Effector memory CD4-positive, alpha-beta T cell (primary cell): ENCODE data around the gene PTGDS.

Source experiments
- DNase-seq, 3 donors: peaks; one replicate each; pipeline ENCODE4 v3.0.0-alpha.2; 2020
- H3K27ac ChIP-seq: 2 replicates; pipeline ENCODE4 v1.7.0; 2013; ENCODE audit warnings: mild to moderate bottlenecking, low read length, moderate library complexity; ENCODE audit not compliant: insufficient read depth, poor library complexity, severe bottlenecking
- H3K27me3 ChIP-seq: replicated peaks from 2 replicates; pipeline ENCODE4 v1.7.0; 2013; ENCODE audit warnings: mild to moderate bottlenecking, low read length; ENCODE audit not compliant: insufficient read depth, control insufficient read depth, poor library complexity, severe bottlenecking
- H3K36me3 ChIP-seq: 2 replicates; pipeline ENCODE4 v1.7.0; 2013; ENCODE audit warnings: mild to moderate bottlenecking, low read length, moderate library complexity; ENCODE audit not compliant: control insufficient read depth, insufficient read depth
- H3K4me1 ChIP-seq: 2 replicates; pipeline ENCODE4 v1.7.0; 2013; ENCODE audit warnings: low read length, mild to moderate bottlenecking; ENCODE audit not compliant: control insufficient read depth, insufficient read depth, poor library complexity, severe bottlenecking
- H3K4me3 ChIP-seq: 2 replicates; pipeline ENCODE4 v1.7.0; 2013; ENCODE audit warnings: low read length, low read depth, mild to moderate bottlenecking; ENCODE audit not compliant: insufficient read depth, poor library complexity, severe bottlenecking
- H3K9me3 ChIP-seq: 2 replicates; pipeline ENCODE4 v1.7.0; 2013; ENCODE audit warnings: mild to moderate bottlenecking, low read length, moderate library complexity; ENCODE audit not compliant: control insufficient read depth

PTGDS gene

DNA sequence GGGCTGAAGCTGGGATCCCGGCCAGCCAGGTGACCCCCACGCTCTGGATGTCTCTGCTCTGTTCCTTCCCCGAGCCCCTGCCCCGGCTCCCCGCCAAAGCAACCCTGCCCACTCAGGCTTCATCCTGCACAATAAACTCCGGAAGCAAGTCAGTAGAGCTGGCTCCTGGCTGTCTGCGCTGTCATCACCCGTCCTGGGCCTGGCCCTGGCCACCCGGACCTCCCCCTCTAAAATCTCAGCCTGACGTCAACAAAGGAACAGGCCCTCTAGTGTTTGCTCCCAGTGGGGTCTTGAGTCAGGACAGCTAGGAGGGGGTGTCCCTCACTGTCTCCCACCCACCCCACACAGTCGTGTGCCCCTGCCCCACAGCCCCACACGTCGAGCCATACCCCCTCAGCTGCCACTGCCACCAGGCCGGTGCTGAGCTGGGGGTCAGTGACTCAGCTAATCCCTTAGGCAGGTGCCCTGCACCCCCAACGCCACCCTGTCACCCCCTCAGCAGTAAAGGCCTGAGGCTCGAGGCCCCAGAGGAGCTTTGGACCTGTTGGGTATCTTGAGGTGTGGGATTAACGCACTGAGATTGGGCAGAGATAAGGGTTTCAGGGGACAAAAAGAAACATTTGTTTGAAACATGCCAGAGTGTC, 4.4 kb downstream of the PTGDS start:
- Histone ChIP-seq H3K36me3 (no peaks in the 10 kb centered on the region), H3K27ac (no peak overlapping the region), H3K27me3 (peaks cover 20% of the 10 kb centered on the region), H3K9me3 (no peaks in the 10 kb centered on the region), H3K4me3 (no peak overlapping the region), H3K4me1 (peaks cover 15% of the 10 kb centered on the region)
- DNase-seq = no peak

DNA sequence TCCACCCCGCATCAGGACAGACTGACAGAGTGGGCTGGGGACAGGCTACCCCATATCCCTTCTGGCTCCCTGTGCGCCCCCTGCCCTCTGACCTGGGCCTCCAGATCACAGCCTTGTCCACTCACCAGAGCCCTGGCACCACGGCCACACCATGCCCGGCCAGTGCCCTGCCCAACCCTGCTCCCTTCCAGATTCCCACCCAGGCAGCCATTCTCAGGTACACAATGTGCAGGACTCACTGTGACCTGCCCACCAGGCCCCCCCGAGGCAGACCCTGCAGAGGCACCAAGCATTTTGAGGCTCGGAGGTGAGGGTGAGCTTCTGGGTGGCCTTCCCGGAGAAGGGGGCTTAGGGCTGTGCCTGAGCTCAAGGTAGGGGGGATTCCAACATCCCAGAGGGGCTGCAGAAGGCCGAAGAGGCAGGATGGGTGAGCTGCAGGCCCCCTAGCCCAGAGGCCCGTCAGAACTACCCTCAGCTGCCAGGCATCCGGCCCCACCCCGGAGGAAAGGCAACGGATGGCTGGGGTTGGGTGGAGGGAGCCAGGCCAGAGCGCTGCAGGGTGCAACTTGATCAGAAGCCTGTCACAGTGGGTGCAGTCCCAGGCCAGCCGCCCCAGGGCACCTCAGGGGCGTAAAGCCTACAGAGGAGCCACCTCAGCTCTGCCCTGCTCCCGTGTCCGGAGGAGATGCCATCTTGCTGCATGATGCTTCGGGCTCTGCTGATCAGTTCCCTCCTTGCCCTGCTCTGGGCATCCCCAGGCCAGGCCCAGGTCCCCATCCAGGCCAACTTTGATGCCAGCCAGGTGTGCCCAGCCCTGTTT, 5.1 kb downstream of the PTGDS start, which contains the start of gene LCNL1:
Gene LCNL1, plus strand, starts transcription at position 762 of the 820 bp plus-strand sequence. CDS start 594 bp downstream, outside the sequence.
- peaks cover 11% of the 10 kb centered on the region for H3K4me1 ChIP-seq
- no peaks in the 10 kb centered on the region for H3K36me3 ChIP-seq
- H3K27me3 ChIP-seq = peaks cover 20% of the 10 kb centered on the region
- H3K27ac ChIP-seq = no peak within 1 kb of the TSS
- H3K9me3 ChIP-seq = no peaks in the 10 kb centered on the region
- no peak for DNase-seq
- no peak within 1 kb of the TSS for H3K4me3 ChIP-seq

DNA sequence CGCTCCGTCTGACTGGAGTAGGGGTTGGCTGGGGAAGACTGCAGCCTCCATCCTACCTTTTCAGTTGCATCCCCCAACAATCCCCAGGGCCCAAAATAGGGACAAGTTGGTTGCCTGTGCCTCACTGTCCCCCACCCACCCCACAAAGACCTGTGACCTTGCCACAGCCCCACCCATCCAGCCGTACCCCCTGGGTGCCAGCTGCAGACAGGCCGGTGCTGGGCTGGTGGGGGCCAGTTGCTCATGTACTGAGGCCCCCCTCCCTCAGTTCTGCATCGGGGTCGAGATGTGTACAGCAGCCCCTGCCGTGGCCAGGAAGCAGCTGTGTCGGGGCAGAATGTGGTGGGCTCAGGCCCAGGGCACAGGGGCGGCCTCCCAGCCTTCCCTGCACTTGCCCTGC, 5.9 kb downstream of the PTGDS start:
- peaks cover 20% of the 10 kb centered on the region for H3K27me3 ChIP-seq
- no peaks in the 10 kb centered on the region for H3K36me3 ChIP-seq
- H3K4me1 ChIP-seq = peaks cover 7% of the 10 kb centered on the region
- DNase-seq = no peak
- H3K4me3 ChIP-seq = no peak overlapping the region
- no peaks in the 10 kb centered on the region for H3K9me3 ChIP-seq
- H3K27ac ChIP-seq = no peak overlapping the region

DNA sequence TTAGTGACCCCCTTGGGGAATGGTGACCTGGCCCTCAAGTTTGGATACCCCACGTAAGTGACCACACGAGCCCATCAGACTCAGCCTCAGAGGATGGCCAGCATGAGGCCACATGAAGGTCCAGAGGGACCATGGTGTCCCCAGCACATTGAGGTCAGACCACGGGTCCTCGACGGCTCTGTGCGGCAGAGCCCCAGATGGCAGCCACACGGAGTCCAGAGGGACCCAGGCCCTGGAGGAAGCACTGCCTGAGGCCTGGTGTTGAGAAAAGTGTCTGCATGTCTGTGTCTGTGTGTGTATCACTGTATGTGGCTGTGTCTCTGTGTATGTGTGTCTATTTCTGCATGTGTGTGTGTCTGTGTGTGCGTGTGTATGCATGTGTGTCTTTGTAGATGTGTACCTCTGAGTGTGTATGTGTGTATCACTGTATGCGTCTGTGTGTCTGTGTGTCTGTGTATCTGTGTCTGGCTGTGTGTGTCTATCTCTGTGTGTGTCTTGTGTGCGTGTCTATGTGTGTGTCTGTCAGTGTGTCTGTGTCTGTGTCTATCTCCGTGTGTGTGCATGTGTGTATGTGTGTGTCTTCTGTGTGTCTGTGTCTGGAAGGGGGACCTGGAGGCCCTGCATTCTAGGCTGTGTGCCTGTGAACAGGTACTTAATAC, 6.5 kb downstream of the PTGDS start:
- no peak overlapping the region for H3K27ac ChIP-seq
- H3K4me3 ChIP-seq = no peak overlapping the region
- H3K27me3 ChIP-seq = peaks cover 20% of the 10 kb centered on the region
- no peaks in the 10 kb centered on the region for H3K9me3 ChIP-seq
- DNase-seq = no peak
- peaks cover 7% of the 10 kb centered on the region for H3K4me1 ChIP-seq
- H3K36me3 ChIP-seq = no peaks in the 10 kb centered on the region

DNA sequence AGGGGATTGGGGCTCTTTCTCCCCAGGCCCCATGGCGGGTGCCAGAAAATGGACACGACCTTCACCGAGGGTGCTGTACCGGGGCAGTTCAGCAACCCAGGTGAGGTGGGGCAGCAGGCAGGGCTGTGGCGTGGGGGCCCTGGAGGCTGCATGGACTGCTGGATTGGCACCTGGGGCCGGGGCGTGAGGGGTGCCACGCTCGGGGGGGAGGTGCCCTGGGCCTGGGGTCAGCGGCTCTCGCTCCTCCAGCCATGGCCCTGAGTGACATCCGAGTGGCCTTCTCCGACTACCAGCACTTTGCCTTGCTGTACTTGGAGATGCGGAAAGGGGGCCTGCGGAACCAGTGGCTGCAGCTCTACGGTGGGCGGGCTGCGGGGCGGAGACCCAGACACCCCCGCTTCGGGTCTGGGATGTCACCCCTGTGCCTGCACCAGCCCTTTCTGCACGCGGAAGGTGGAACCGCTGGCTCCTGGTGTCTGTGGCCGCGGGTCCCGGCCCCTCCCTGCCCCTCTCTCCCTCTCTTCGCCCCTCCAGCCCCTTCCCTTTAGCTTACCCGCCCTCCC, 7.2 kb downstream of the PTGDS start:
- Histone ChIP-seq H3K36me3 (no peaks in the 10 kb centered on the region), H3K4me1 (peaks cover 7% of the 10 kb centered on the region), H3K4me3 (no peak overlapping the region), H3K27ac (no peak overlapping the region), H3K9me3 (no peaks in the 10 kb centered on the region), H3K27me3 (peaks cover 20% of the 10 kb centered on the region)
- no peak for DNase-seq

DNA sequence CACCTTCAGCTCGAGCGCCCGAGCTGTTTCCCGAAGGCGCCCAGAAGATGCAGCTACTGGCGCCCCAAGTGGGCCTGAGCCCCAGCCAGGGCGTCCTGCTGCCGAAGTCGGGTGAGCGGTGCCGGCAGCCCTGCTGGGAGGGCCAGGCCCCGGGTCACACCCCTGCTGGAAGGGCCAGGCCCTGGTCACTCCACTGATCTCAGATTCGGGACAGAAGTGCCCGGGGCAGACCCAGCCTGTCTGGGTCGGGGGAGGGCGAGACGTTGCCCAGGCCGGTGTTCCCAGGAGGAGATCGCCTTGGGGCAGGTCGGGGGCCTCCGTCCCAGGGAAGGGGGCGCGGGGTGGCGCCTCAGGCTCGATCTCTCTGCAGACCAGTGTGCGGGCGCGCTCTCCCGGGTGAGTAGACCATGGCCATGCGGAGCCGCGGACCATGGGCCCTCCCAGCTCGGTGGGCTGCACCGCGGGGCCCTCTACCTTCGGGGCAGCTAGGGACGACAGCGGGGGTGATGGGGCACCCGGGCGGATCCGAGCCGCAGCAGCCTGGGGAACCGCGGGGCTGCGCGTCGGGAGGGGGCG, 7.8 kb downstream of the PTGDS start:
- no peaks in the 10 kb centered on the region for H3K36me3 ChIP-seq
- no peak overlapping the region for H3K27ac ChIP-seq
- no peaks in the 10 kb centered on the region for H3K9me3 ChIP-seq
- H3K4me1 ChIP-seq = peaks cover 7% of the 10 kb centered on the region
- no peak overlapping the region for H3K4me3 ChIP-seq
- no peak for DNase-seq
- H3K27me3 ChIP-seq = peaks cover 20% of the 10 kb centered on the region

DNA sequence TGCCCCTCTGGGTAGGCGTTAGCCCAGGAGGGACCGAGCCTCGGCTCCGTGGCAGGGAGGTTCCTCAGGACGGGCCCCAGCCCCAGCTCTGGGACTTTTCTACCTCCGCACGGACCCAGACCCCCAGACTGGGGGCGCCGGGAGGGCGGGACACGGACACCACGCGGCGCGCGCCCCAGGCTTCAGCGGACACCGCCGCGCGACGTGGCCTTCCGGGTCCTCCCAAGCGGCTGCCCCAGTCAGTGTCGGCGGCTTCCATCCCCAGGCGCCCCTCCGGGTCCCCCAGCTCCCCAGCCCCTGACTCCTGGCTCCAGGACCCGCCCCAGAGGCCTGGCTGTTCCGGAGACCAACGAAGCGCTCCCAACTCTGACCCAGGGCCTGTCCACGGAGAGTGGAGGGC, 8.5 kb downstream of the PTGDS start:
- no peak for DNase-seq
- Histone ChIP-seq H3K4me3 (no peak overlapping the region), H3K27ac (no peak overlapping the region), H3K4me1 (peaks cover 7% of the 10 kb centered on the region), H3K27me3 (peaks cover 20% of the 10 kb centered on the region), H3K36me3 (no peaks in the 10 kb centered on the region), H3K9me3 (no peaks in the 10 kb centered on the region)

DNA sequence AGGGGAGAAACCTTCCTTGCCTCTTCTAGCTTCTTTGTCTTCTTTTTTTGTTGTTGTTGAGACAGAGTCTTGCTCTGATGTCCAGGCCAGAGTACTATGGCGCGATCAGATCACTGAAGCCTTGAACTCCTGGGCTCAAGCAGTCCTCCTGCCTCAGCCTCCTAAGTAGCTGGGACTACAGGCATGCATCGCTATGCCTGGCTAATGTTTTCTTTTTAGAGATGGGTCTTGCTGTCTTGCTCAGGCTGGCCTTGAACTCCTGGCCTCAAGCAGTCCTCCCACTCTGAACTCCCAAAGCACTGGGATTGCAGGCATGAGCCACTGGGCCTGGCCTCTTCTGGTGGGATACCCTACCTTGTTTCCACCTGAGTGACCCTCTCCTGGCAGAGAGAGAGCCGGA, 11.6 kb downstream of the PTGDS start:
- Histone ChIP-seq H3K36me3 (peaks cover 5% of the 10 kb centered on the region), H3K27me3 (peaks cover 20% of the 10 kb centered on the region), H3K4me3 (no peak overlapping the region), H3K9me3 (no peaks in the 10 kb centered on the region), H3K27ac (no peak overlapping the region), H3K4me1 (peaks cover 21% of the 10 kb centered on the region)
- DNase-seq = no peak

DNA sequence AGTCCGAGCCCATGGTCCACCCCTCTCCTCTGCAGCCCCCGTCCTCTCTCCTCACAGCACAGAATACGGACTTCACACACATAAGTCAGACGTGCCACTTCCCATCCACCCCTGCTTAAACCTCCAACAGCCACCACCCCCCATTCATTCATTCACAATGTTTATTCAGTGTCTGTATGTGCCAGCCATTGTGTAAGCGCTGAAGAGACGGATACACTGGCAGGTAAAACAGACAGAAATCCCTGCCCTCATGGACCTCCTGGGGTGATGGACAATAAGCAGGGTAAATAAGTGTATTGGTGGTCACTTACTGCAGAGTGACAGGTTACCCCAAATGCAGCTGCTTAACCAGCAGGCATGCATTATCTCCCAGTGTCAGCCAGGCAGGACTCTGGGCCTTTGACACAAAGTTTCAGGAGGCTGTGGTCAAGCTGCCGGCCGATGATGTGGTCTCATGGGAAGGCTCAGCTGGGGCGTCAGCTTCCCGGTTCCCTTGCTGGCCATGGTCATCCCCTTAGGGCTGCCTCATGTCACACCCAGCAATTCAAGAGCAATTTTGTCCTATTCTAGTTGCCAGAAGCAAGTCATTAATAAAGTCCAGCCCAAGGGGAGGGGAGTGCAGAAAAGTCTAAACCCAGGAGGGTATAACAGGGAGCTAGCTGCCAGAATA, 13.1 kb downstream of the PTGDS start:
- H3K4me1 ChIP-seq = peaks cover 23% of the 10 kb centered on the region
- peaks cover 7% of the 10 kb centered on the region for H3K27me3 ChIP-seq
- no peak overlapping the region for H3K4me3 ChIP-seq
- no peak for DNase-seq
- H3K27ac ChIP-seq = no peak overlapping the region
- no peaks in the 10 kb centered on the region for H3K9me3 ChIP-seq
- H3K36me3 ChIP-seq = peaks cover 14% of the 10 kb centered on the region
